DND-41 (cell line): ENCODE results near the gene STARD9.

Experiments used
- EZH2 ChIP-seq: IDR thresholded peaks from 3 replicates; pipeline ENCODE4 v1.6.1; 2012; ENCODE audit warnings: borderline replicate concordance, low read depth, mild to moderate bottlenecking, moderate library complexity, low read length, inconsistent platforms; ENCODE audit not compliant: severe bottlenecking
- TF ChIP-seq, protein P1 (sequence below): IDR thresholded peaks from 2 replicates; pipeline ENCODE4 v1.5.1; 2012; ENCODE audit warnings: borderline replicate concordance, low read length, moderate library complexity, mild to moderate bottlenecking; ENCODE audit not compliant: poor library complexity, severe bottlenecking; ENCODE audit errors: extremely low read depth

DNA sequence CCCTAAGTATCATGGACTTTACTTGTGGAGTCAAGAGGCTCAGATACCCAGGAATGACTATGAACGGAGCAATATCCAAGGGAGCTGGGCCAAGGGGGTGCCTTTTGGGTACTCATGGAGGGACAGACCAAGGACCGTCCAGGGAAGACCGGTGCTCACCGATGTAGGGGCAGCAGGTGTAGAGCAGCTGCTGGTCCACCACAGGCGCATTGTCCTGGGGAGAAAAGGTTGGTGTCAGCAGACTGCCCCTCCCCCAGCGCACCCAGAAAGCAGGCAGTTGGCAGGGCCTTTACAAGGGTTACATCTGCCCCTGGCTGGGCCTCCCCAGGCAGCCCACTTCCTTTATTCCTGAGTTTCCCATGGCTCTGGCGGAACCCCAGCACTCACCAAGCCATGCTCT, 154.0 kb downstream of the STARD9 start:
- TF ChIP-seq, protein P1, sequence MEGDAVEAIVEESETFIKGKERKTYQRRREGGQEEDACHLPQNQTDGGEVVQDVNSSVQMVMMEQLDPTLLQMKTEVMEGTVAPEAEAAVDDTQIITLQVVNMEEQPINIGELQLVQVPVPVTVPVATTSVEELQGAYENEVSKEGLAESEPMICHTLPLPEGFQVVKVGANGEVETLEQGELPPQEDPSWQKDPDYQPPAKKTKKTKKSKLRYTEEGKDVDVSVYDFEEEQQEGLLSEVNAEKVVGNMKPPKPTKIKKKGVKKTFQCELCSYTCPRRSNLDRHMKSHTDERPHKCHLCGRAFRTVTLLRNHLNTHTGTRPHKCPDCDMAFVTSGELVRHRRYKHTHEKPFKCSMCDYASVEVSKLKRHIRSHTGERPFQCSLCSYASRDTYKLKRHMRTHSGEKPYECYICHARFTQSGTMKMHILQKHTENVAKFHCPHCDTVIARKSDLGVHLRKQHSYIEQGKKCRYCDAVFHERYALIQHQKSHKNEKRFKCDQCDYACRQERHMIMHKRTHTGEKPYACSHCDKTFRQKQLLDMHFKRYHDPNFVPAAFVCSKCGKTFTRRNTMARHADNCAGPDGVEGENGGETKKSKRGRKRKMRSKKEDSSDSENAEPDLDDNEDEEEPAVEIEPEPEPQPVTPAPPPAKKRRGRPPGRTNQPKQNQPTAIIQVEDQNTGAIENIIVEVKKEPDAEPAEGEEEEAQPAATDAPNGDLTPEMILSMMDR, result no peak
- TF ChIP-seq EZH2, result no peak
